ENCODE measurements around the gene AP4S1. TPM values are rescaled to one million over a fixed set of nuclear protein-coding genes. Genes with fewer than 3 reads are reported as not detected.
A peak's percentile ranks its signal among the peaks of the same experiment; 100 is the strongest.
"Not testable (repeated sequence)": the region's sequence is repeated elsewhere in the genome, so short reads cannot be mapped to it uniquely, and the experiment has no call there.

AP4S1 gene
- total RNA-seq, 6 donors from 2014 or later, result 5.3 to 11.1 (median 6.7) TPM

- Histone ChIP-seq H3K27ac (no peak overlapping the region), H3K36me3 (no peaks in the 10 kb centered on the region), H3K4me1 (no peaks in the 10 kb centered on the region), H3K27me3 (no peaks in the 10 kb centered on the region), H3K9me3 (no peaks in the 10 kb centered on the region), H3K4me3 (no peak overlapping the region)
- no peak for TF ChIP-seq EP300 (IDR thresholded peaks at IDR 0.05)
- TF ChIP-seq CTCF (IDR thresholded peaks at IDR 0.05), result no peak
- no peak for TF ChIP-seq POLR2A (IDR thresholded peaks at IDR 0.05)
- TF ChIP-seq POLR2AphosphoS5 (IDR thresholded peaks at IDR 0.05), result no peak
- ATAC-seq (ENCODE audit: low FRiP score in 2 of 2), result no peak
- no peak for DNase-seq
- WGBS, 2 donors, result 83 to 97% methylated on average over 1 of the region's 1 CpG
Observed at GRCh38 chr14:31042300-31042699, 16.9 kb downstream of the AP4S1 start.

DNA sequence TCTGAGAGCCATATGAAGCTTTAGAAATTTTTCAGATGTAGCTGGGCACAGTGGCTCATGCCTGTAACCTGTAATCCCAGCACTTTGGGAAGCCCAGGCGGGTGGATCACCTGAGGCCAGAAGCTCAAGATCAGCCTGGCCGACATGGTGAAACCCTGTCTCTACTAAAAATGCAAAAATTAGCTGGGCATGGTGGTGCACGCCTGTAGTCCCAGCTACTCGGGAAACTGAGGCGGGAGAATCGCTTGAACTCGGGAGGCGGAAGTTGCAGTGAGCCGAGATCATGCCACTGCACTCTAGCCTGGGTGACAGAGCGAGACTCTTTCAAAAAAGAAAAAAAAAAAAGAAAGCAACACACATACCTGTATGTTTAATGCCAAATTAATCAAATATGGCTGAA is 17.4 kb downstream of the AP4S1 start:
- H3K9me3 ChIP-seq; H3K36me3 ChIP-seq; ATAC-seq (ENCODE audit: low FRiP score in 2 of 2); H3K27me3 ChIP-seq; DNase-seq; H3K4me1 ChIP-seq; H3K27ac ChIP-seq; H3K4me3 ChIP-seq: not testable (repeated sequence)
- 86 to 92% methylated on average over 10 of the region's 10 CpGs for WGBS, 2 donors

GRCh38 chr14:31043379-31043778 is 17.9 kb downstream of the AP4S1 start:
- Histone ChIP-seq H3K27me3 (no peaks in the 10 kb centered on the region), H3K27ac (no peak overlapping the region), H3K36me3 (no peaks in the 10 kb centered on the region), H3K4me1 (peaks cover 0 to 4% (median 2%) of the 10 kb centered on the region in 4 donors), H3K9me3 (no peaks in the 10 kb centered on the region), H3K4me3 (no peak overlapping the region)
- ATAC-seq (ENCODE audit: low FRiP score in 2 of 2), result no peak
- DNase-seq, result no peak
- 68 to 76% methylated on average over 3 of the region's 3 CpGs for WGBS, 2 donors
- TF ChIP-seq EP300 (IDR thresholded peaks at IDR 0.05), result no peak
- TF ChIP-seq POLR2AphosphoS5 (IDR thresholded peaks at IDR 0.05), result no peak
- no peak for TF ChIP-seq POLR2A (IDR thresholded peaks at IDR 0.05)
- no peak for TF ChIP-seq CTCF (IDR thresholded peaks at IDR 0.05)

- ATAC-seq (ENCODE audit: low FRiP score in 2 of 2) (no peak), DNase-seq (no peak)
- TF ChIP-seq POLR2AphosphoS5 (IDR thresholded peaks at IDR 0.05), result no peak
- no peak for TF ChIP-seq POLR2A (IDR thresholded peaks at IDR 0.05)
- no peak for TF ChIP-seq EP300 (IDR thresholded peaks at IDR 0.05)
- no peak for TF ChIP-seq CTCF (IDR thresholded peaks at IDR 0.05)
- Histone ChIP-seq H3K27ac (no peak overlapping the region), H3K4me3 (no peak overlapping the region), H3K9me3 (no peaks in the 10 kb centered on the region), H3K36me3 (no peaks in the 10 kb centered on the region), H3K27me3 (no peaks in the 10 kb centered on the region), H3K4me1 (peaks cover 0 to 8% (median 5%) of the 10 kb centered on the region in 4 donors)
- WGBS, 2 donors, result 97 to 98% methylated on average over 8 of the region's 8 CpGs
Observed at GRCh38 chr14:31045501-31046080, 20.1 kb downstream of the AP4S1 start.

GRCh38 chr14:31047503-31047902 is 22.1 kb downstream of the AP4S1 start:
- Histone ChIP-seq H3K36me3 (no peaks in the 10 kb centered on the region), H3K27ac (peak overlapping the region in 1 of 4 donors; percentile 30), H3K4me3 (no peak overlapping the region), H3K9me3 (no peaks in the 10 kb centered on the region), H3K4me1 (peaks cover 0 to 8% (median 5%) of the 10 kb centered on the region in 4 donors), H3K27me3 (no peaks in the 10 kb centered on the region)
- DNase-seq (no peak), ATAC-seq (ENCODE audit: low FRiP score in 2 of 2) (peak in 1 of 2 donors; percentile 18)
- TF ChIP-seq POLR2AphosphoS5 (IDR thresholded peaks at IDR 0.05) (no peak), CTCF (IDR thresholded peaks at IDR 0.05) (no peak), EP300 (IDR thresholded peaks at IDR 0.05) (no peak), POLR2A (IDR thresholded peaks at IDR 0.05) (no peak)
- WGBS, 2 donors, result 84 to 96% methylated on average over 10 of the region's 10 CpGs
